Keratinocyte (primary cell): ENCODE measurements around the gene LHX3. TPM values are rescaled to one million over a fixed set of nuclear protein-coding genes. Genes with fewer than 3 reads are reported as not detected.

ENCODE experiments used
- DNase-seq: peaks from one replicate; pipeline ENCODE4 v3.0.0-alpha.2; 2011; ENCODE audit warnings: low read depth, missing footprints, low spot score
- FAIRE-seq: peaks from 2 replicates; lab custom pipeline; 2011; peaks lifted over from hg19 to GRCh38; lab: Jason Lieb, UNC
- H2AFZ ChIP-seq: 2 replicates; pipeline ENCODE4 v1.6.0; 2012; ENCODE audit warnings: low read length, control low read depth, inconsistent platforms; ENCODE audit not compliant: control insufficient read depth
- H3K27ac ChIP-seq: 2 replicates; pipeline ENCODE4 v1.5.1; 2011; ENCODE audit warnings: low read length; ENCODE audit not compliant: control insufficient read depth, insufficient read depth
- H3K27me3 ChIP-seq: 3 replicates; pipeline ENCODE4 v1.6.0; 2011; ENCODE audit warnings: low read length; ENCODE audit not compliant: control insufficient read depth, insufficient read depth; ENCODE audit errors: extremely low read depth
- H3K36me3 ChIP-seq, 2 experiments: 2 replicates in 1 of 2; 3 replicates in 1 of 2; pipeline ENCODE4 v1.5.1; 2011; ENCODE audit warnings: low read length in 2 of 2, mild to moderate bottlenecking in 1 of 2; ENCODE audit not compliant: control insufficient read depth in 2 of 2, insufficient read depth in 2 of 2; ENCODE audit errors: extremely low read depth in 1 of 2
- H3K4me1 ChIP-seq: 3 replicates; pipeline ENCODE4 v1.5.1; 2011; ENCODE audit warnings: low read length; ENCODE audit not compliant: control insufficient read depth, insufficient read depth; ENCODE audit errors: extremely low read depth
- H3K4me2 ChIP-seq: 3 replicates; pipeline ENCODE4 v1.6.0; 2011; ENCODE audit warnings: low read depth, low read length; ENCODE audit not compliant: control insufficient read depth, insufficient read depth; ENCODE audit errors: extremely low read depth
- H3K4me3 ChIP-seq, 3 experiments: fragments of 200-600 bp in 1 of 3; sonication (generic) in 1 of 3; 2 replicates in 2 of 3; 3 replicates in 1 of 3; pipeline ENCODE4 v1.5.1; 2011 to 2016; ENCODE audit warnings: low read length in 3 of 3, mild to moderate bottlenecking in 3 of 3, control low read depth in 2 of 3, inconsistent platforms in 1 of 3, low read depth in 1 of 3, mixed read lengths in 1 of 3, mixed run types in 1 of 3, moderate library complexity in 1 of 3; ENCODE audit not compliant: control insufficient read depth in 2 of 3, insufficient read depth in 2 of 3; ENCODE audit errors: extremely low read depth in 1 of 3
- H3K79me2 ChIP-seq: 2 replicates; pipeline ENCODE4 v1.6.0; 2012; ENCODE audit warnings: low read length; ENCODE audit not compliant: control insufficient read depth, insufficient read depth
- H3K9ac ChIP-seq: 3 replicates; pipeline ENCODE4 v1.6.0; 2011; ENCODE audit warnings: low read length; ENCODE audit not compliant: control insufficient read depth, insufficient read depth; ENCODE audit errors: extremely low read depth
- H3K9me1 ChIP-seq: 3 replicates; pipeline ENCODE4 v1.6.0; 2011; ENCODE audit warnings: low read length; ENCODE audit not compliant: control insufficient read depth, insufficient read depth; ENCODE audit errors: extremely low read depth
- H3K9me3 ChIP-seq: 2 replicates; pipeline ENCODE4 v1.5.1; 2012; ENCODE audit warnings: low read depth, low read length; ENCODE audit not compliant: control insufficient read depth
- H4K20me1 ChIP-seq: 3 replicates; pipeline ENCODE4 v1.6.0; 2011; ENCODE audit warnings: low read length; ENCODE audit not compliant: control insufficient read depth, insufficient read depth; ENCODE audit errors: extremely low read depth
- EZH2 ChIP-seq: IDR thresholded peaks from one replicate; pipeline ENCODE4 v1.6.1; 2012; ENCODE audit warnings: inconsistent platforms, mild to moderate bottlenecking, low read length, moderate library complexity
- dilution Hi-C: fragments of 300-500 bp; cut with MboI; formaldehyde crosslinking; loops from one replicate; pipeline ENCODE4 v1.7.0; 2020; ENCODE audit warnings: low sequenced_read_pairs; ENCODE audit not compliant: extremely low pct_ligation_motif_present
- polyA plus RNA-seq, 5 experiments: library from polyadenylated mRNA; depleted of rRNA in 3 of 5; stranded (reverse) in 3 of 5; stranded (forward) in 1 of 5; unstranded in 1 of 5; fragments of >200 nt; gene quantifications; 1 replicate in 1 of 5; 2 replicates in 3 of 5; 3 replicates in 1 of 5; pipeline versions ENCODE4 v1.2.1 to v1.2.3, GENCODE V29; 2011 to 2012; ENCODE audit warnings: missing spikeins in 2 of 5, low read depth in 1 of 5, low replicate concordance in 1 of 5
- TF ChIP-seq, protein P1 (sequence below), 3 experiments: IDR thresholded peaks in 1 of 3; conservative IDR thresholded peaks in 1 of 3; optimal IDR thresholded peaks in 1 of 3; 2 replicates in 2 of 3; 3 replicates in 1 of 3; pipeline versions ENCODE3 to v1.5.1; 2011; ENCODE audit warnings: low read length in 3 of 3, mild to moderate bottlenecking in 3 of 3, moderate library complexity in 2 of 3, control low read depth in 1 of 3, inconsistent platforms in 1 of 3; ENCODE audit not compliant: insufficient read depth in 2 of 3; ENCODE audit errors: extremely low read depth in 1 of 3

The LHX3 gene
- polyA plus RNA-seq, 1 donor (not counting 4 experiments of a cell fraction or from before 2014, with no cell fraction given) = not detected

DNA sequence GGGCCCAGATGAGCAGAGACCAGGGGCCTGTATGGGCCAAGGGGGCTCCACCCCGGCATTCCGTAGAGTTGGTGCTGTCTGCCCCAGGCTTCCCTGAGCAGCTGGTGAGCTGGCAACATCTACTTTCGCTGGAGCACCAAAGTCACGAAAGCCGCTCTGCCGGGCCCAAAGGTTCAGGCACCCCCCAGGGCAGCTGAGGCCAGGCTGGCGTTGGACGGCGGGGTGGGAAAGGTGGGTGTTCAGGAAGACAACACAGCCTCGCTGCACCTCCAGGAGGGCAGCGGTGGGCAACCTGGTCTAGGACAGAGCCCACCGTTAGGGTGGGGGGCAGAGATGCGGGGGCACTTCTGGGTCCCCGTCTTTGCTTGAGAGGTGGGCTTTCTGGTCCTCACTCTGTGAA lies 56.2 kb downstream of the LHX3 start:
- Histone ChIP-seq H3K4me1 (no peaks in the 10 kb centered on the region), H3K9me3 (no peaks in the 10 kb centered on the region), H3K36me3 (no peaks in the 10 kb centered on the region), H3K27ac (no peak overlapping the region), H3K9me1 (no peaks in the 10 kb centered on the region), H3K4me3 (no peak overlapping the region), H3K27me3 (peaks cover 34% of the 10 kb centered on the region), H2AFZ (no peak overlapping the region), H3K79me2 (no peaks in the 10 kb centered on the region), H3K4me2 (no peak overlapping the region), H4K20me1 (no peaks in the 10 kb centered on the region), H3K9ac (no peak overlapping the region)
- DNase-seq (no peak), FAIRE-seq (no peak)
- TF ChIP-seq EZH2 = no peak
- TF ChIP-seq, protein P1, sequence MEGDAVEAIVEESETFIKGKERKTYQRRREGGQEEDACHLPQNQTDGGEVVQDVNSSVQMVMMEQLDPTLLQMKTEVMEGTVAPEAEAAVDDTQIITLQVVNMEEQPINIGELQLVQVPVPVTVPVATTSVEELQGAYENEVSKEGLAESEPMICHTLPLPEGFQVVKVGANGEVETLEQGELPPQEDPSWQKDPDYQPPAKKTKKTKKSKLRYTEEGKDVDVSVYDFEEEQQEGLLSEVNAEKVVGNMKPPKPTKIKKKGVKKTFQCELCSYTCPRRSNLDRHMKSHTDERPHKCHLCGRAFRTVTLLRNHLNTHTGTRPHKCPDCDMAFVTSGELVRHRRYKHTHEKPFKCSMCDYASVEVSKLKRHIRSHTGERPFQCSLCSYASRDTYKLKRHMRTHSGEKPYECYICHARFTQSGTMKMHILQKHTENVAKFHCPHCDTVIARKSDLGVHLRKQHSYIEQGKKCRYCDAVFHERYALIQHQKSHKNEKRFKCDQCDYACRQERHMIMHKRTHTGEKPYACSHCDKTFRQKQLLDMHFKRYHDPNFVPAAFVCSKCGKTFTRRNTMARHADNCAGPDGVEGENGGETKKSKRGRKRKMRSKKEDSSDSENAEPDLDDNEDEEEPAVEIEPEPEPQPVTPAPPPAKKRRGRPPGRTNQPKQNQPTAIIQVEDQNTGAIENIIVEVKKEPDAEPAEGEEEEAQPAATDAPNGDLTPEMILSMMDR (optimal IDR thresholded peaks at IDR 0.05 in 1 of 3, IDR thresholded peaks at IDR 0.05 in 1 of 3, conservative IDR thresholded peaks at IDR 0.05 in 1 of 3; ENCODE audit: extremely low read depth in 1 of 3, insufficient read depth in 2 of 3, low read length in 3 of 3) = no peak
- dilution Hi-C loops = no loop called here

DNA sequence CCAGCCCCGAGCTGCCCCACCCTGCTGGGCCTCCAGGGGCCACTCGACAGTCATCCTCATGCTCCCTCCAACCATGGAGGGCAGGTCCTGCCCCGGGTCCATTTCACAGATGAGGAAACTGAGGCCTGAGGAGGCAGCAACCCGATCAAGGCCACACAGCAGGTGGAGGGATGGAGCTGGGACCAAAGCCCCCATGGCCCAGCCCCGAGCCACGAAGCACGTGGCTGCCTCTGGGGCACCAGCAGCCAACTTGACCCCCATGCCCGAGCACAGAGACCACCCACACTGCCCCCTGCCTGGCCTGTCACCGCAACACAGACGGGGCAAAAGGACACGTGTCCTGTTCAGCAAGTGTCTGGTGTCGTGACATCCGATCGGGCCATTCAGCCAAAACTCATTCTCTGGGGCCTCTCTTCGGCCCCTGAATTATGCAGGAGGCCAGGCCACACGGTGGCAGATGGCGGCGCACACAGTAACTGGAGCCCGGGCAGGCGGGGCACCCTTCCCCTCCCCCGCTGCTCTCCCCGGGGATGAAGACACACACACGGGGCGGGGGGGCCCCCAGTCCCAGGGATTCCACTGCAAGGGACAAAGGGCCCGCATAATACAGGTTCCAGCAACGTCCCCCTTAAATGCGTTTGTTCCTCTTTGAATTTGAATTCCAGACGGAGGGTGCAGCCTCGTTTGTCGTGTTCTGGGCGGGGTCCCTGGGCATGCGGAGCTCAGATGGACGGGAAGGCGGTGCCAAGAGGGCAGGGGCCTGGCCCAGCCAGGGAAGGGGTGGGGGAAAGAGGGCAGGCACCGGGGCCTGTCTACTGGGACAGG lies 56.8 kb downstream of the LHX3 start:
- H4K20me1 ChIP-seq = no peaks in the 10 kb centered on the region
- no peaks in the 10 kb centered on the region for H3K9me3 ChIP-seq
- FAIRE-seq (no peak), DNase-seq (no peak)
- H3K27ac ChIP-seq = no peak overlapping the region
- dilution Hi-C loops = no loop called here
- no peaks in the 10 kb centered on the region for H3K79me2 ChIP-seq
- H3K4me2 ChIP-seq = no peak overlapping the region
- peaks cover 34% of the 10 kb centered on the region for H3K27me3 ChIP-seq
- H3K9me1 ChIP-seq = no peaks in the 10 kb centered on the region
- TF ChIP-seq, protein P1 (optimal IDR thresholded peaks at IDR 0.05 in 1 of 3, IDR thresholded peaks at IDR 0.05 in 1 of 3, conservative IDR thresholded peaks at IDR 0.05 in 1 of 3; ENCODE audit: extremely low read depth in 1 of 3, insufficient read depth in 2 of 3, low read length in 3 of 3) = no peak
- TF ChIP-seq EZH2 = no peak
- H2AFZ ChIP-seq = no peak overlapping the region
- H3K4me1 ChIP-seq = no peaks in the 10 kb centered on the region
- no peak overlapping the region for H3K4me3 ChIP-seq
- H3K9ac ChIP-seq = no peak overlapping the region
- H3K36me3 ChIP-seq = no peaks in the 10 kb centered on the region
